K562 (cell line): ENCODE data around the gene TLCD5. TPM values are rescaled to one million over a fixed set of nuclear protein-coding genes. Genes with fewer than 3 reads are reported as not detected.

Source experiments
- ATAC-seq: fragments of 200-7000 bp; cut with Tn5 transposase; 3 replicates; pipeline ENCODE4 v1.9.1; 2020; ENCODE audit warnings: moderate library complexity
- BruUV-seq: library from RNA; stranded (reverse); fragments of 400-500 nt; replicated peaks from 2 replicates; lab custom pipeline; 2021; lab: Mats Ljungman, UMichigan
- CTCF ChIA-PET: fragments of 300-600 bp; formaldehyde crosslinking; extraction: SDS; loops from one replicate; lab custom pipeline; 2021; ENCODE audit warnings: low intra/inter-chr PET ratio; lab: Yijun Ruan, JAX
- POLR2A ChIA-PET: fragments of 300-600, 350-650 bp; sonication (Branson Sonifier 250); formaldehyde crosslinking; extraction: SDS; loops from one replicate; lab custom pipeline; 2021; ENCODE audit warnings: antibody characterized with exemption, inconsistent platforms; lab: Yijun Ruan, JAX
- DNase-seq, 4 experiments: peaks; one replicate each; pipeline versions ENCODE4 v3.0.0 to v3.0.0-alpha.2; 2011 to 2018; ENCODE audit warnings: low spot score in 3 of 4, mixed read lengths in 3 of 4; ENCODE audit errors: extremely low read depth in 1 of 4
- FAIRE-seq: peaks from 2 replicates; lab custom pipeline; 2011; peaks lifted over from hg19 to GRCh38; lab: Jason Lieb, UNC
- H2AFZ ChIP-seq: 2 replicates; pipeline ENCODE4 v1.6.0; 2011; ENCODE audit warnings: low read depth, low read length, control low read depth, inconsistent platforms
- H3K27ac ChIP-seq: fragments of 200-600 bp; 3 replicates; pipeline ENCODE4 v1.8.0; 2011; ENCODE audit warnings: low read depth, mild to moderate bottlenecking, control low read depth, inconsistent platforms, low read length, moderate library complexity, mixed read lengths; ENCODE audit errors: extremely low read depth
- H3K27me3 ChIP-seq, 2 experiments: fragments of 300-600 bp in 1 of 2; 2 replicates in 1 of 2; 3 replicates in 1 of 2; pipeline versions ENCODE4 v1.6.0 to v1.8.0; 2011; ENCODE audit warnings: inconsistent platforms in 2 of 2, low read length in 2 of 2, mild to moderate bottlenecking in 1 of 2, mixed read lengths in 1 of 2, moderate library complexity in 1 of 2; ENCODE audit not compliant: control insufficient read depth in 2 of 2, insufficient read depth in 2 of 2
- H3K36me3 ChIP-seq: fragments of 300-600 bp; 3 replicates; pipeline ENCODE4 v1.8.0; 2011; ENCODE audit warnings: mild to moderate bottlenecking, low read length, inconsistent platforms; ENCODE audit not compliant: control insufficient read depth, insufficient read depth
- H3K4me1 ChIP-seq, 2 experiments: fragments of 200-600 bp in 1 of 2; replicated peaks in 1 of 2; 2 replicates in 1 of 2; 3 replicates in 1 of 2; pipeline versions ENCODE4 v1.5.1 to v1.8.0; 2011; ENCODE audit warnings: inconsistent platforms in 2 of 2, low read length in 2 of 2, mild to moderate bottlenecking in 1 of 2, mixed read lengths in 1 of 2, moderate library complexity in 1 of 2; ENCODE audit not compliant: control insufficient read depth in 2 of 2, insufficient read depth in 2 of 2
- H3K4me2 ChIP-seq: 2 replicates; pipeline ENCODE4 v1.6.1; 2011; ENCODE audit warnings: low read length, control low read depth, inconsistent platforms, mixed read lengths; ENCODE audit not compliant: insufficient read depth
- H3K4me3 ChIP-seq: fragments of 200-600 bp; sonication (generic), shearing (Covaris generic); 2 replicates; pipeline ENCODE4 v1.5.1; 2016; ENCODE audit warnings: control low read depth, inconsistent platforms
- H3K79me2 ChIP-seq: fragments of 200-600 bp; 3 replicates; pipeline ENCODE4 v1.8.0; 2011; ENCODE audit warnings: low read length, inconsistent platforms; ENCODE audit not compliant: control insufficient read depth, insufficient read depth
- H3K9ac ChIP-seq, 2 experiments: 2 replicates each; pipeline versions ENCODE4 v1.6.0 to v1.6.1; 2011; ENCODE audit warnings: low read depth in 2 of 2, low read length in 2 of 2, control low read depth in 1 of 2, inconsistent platforms in 1 of 2, mild to moderate bottlenecking in 1 of 2, mixed read lengths in 1 of 2; ENCODE audit not compliant: insufficient read depth in 1 of 2
- H3K9me1 ChIP-seq: one replicate; pipeline ENCODE4 v1.6.0; 2011; ENCODE audit warnings: inconsistent platforms, mild to moderate bottlenecking, low read length, moderate library complexity; ENCODE audit not compliant: control insufficient read depth, insufficient read depth
- H3K9me3 ChIP-seq: replicated peaks from 2 replicates; pipeline ENCODE4 v1.5.1; 2011; ENCODE audit warnings: low read depth, low read length, inconsistent platforms; ENCODE audit not compliant: control insufficient read depth, insufficient read depth
- H4K20me1 ChIP-seq: replicated peaks from 2 replicates; pipeline ENCODE4 v1.6.1; 2011; ENCODE audit warnings: low read length, inconsistent platforms, mixed read lengths; ENCODE audit not compliant: control insufficient read depth, insufficient read depth
- NFATC3 ChIP-seq: fragments of 450-650 bp; IDR thresholded peaks from 2 replicates; pipeline ENCODE4 v1.6.1; 2017; ENCODE audit warnings: mild to moderate bottlenecking
- NR2F6 ChIP-seq: fragments of 450-650 bp; formaldehyde crosslinking; IDR thresholded peaks from 2 replicates; pipeline ENCODE4 v1.4.0; 2020; ENCODE audit warnings: mild to moderate bottlenecking
- RAD21 ChIP-seq, 2 experiments: fragments of 250-450 bp in 1 of 2; fragments of 450-650 bp in 1 of 2; sonication (Bioruptor Pico) in 1 of 2; formaldehyde crosslinking in 1 of 2; IDR thresholded peaks in 1 of 2; conservative IDR thresholded peaks in 1 of 2; 2 replicates each; pipeline versions ENCODE4 v1.4.0 to v1.8.0; 2020 to 2022; ENCODE audit warnings: mild to moderate bottlenecking in 2 of 2, moderate library complexity in 1 of 2
- RBM22 ChIP-seq: fragments of 200-400 bp; formaldehyde crosslinking; IDR thresholded peaks from 2 replicates; pipeline ENCODE4 v1.6.1; 2018; ENCODE audit warnings: low read length, low read depth; ENCODE audit not compliant: poor library complexity, severe bottlenecking
- REST ChIP-seq, 2 experiments: fragments of 450-650 bp; formaldehyde crosslinking in 1 of 2; IDR thresholded peaks; 2 replicates each; pipeline versions ENCODE4 v1.4.0 to v1.6.1; 2014 to 2020; ENCODE audit warnings: mild to moderate bottlenecking in 2 of 2, borderline replicate concordance in 1 of 2, low read depth in 1 of 2
- SPI1 ChIP-seq: IDR thresholded peaks from 2 replicates; pipeline ENCODE4 v1.6.1; 2011; ENCODE audit warnings: low read depth, low read length, control low read depth, borderline replicate concordance
- ZNF316 ChIP-seq: fragments of 450-650 bp; IDR thresholded peaks from 2 replicates; pipeline ENCODE4 v1.6.1; 2016
- ZNF740 ChIP-seq, 3 experiments: fragments of 200-800 bp in 1 of 3; sonication (Bioruptor generic) in 1 of 3; sonication (generic) in 1 of 3; formaldehyde crosslinking in 1 of 3; IDR thresholded peaks; 2 replicates each; pipeline versions ENCODE4 v1.6.1 to v1.8.0; 2016 to 2022; ENCODE audit warnings: mild to moderate bottlenecking in 2 of 3, missing compliant biosample characterization in 2 of 3, missing genetic modification characterization in 2 of 3, missing genetic modification reagents in 1 of 3
- WGBS: fragments of 100-300 bp; shearing (Covaris generic); methylation state at CpG from one replicate; pipeline ENCODE4 v1.1.6; 2016; ENCODE audit warnings: low coverage, mixed read lengths; ENCODE audit not compliant: insufficient coverage; ENCODE audit errors: missing lambda C conversion rate; 5-methylcytosine and 5-hydroxymethylcytosine counted together
- in situ Hi-C: fragments of 300-500 bp; cut with MboI; formaldehyde crosslinking; loops from 4 replicates; pipeline ENCODE4 v1.15.0; 2018; ENCODE audit warnings: inconsistent platforms, mixed read lengths
- intact Hi-C: fragments of 100-400 bp; cut with micrococcal nuclease; formaldehyde crosslinking; loops from 2 replicates; pipeline ENCODE4 v1.14.2; 2022
- polyA plus RNA-seq, 8 experiments: library from polyadenylated mRNA; depleted of rRNA in 4 of 8; stranded (reverse) in 5 of 8; unstranded in 3 of 8; fragments of >200 nt; fragmentation: Nextera tagmentation in 2 of 8; fragmentation: Illumina TruSeq in 1 of 8; extraction: Ambion mirVana in 2 of 8; extraction: Trizol in 1 of 8; gene quantifications; 2 replicates each; pipeline versions ENCODE4 v1.2.1 to v1.2.3, GENCODE V29; 2011 to 2014; ENCODE audit warnings: inconsistent platforms in 1 of 8, missing spikeins in 1 of 8
- total RNA-seq, 7 experiments: library from RNA; depleted of rRNA in 6 of 7; stranded (reverse); fragments of >200 nt in 6 of 7; fragmentation: Illumina TruSeq in 2 of 7; extraction: Trizol in 2 of 7; gene quantifications; 2 replicates each; pipeline versions ENCODE4 v1.2.1 to v1.2.3, GENCODE V29; 2011 to 2021; ENCODE audit warnings: low replicate concordance in 1 of 7

The TLCD5 gene
- total and polyA plus RNA-seq, 9 of the 15 experiments (the other 6 are each of a cell fraction or from before 2014, with no cell fraction given) = 0.94 to 5.1 (median 1.6) TPM

- Histone ChIP-seq H3K79me2 (peaks cover 36% of the 10 kb centered on the region), H2AFZ (peak overlapping the region; percentile 87), H4K20me1 (peaks cover 11% of the 10 kb centered on the region; the same call in 1 of the 2 replicates), H3K9me1 (no peaks in the 10 kb centered on the region), H3K4me1 (peaks cover 9 to 13% of the 10 kb centered on the region in 2 experiments; a peak in 4 of 5 replicates), H3K4me2 (peak overlapping the region; percentile 98), H3K9ac (peak overlapping the region in 1 of 2 experiments; percentile 85; a peak in 2 of 4 replicates), H3K36me3 (no peaks in the 10 kb centered on the region), H3K4me3 (peak overlapping the region; percentile 72), H3K27me3 (no peaks in the 10 kb centered on the region), H3K9me3 (no peaks in the 10 kb centered on the region), H3K27ac (peak overlapping the region; percentile 84; the same call in 2 of the 3 replicates)
- 10% methylated on average over 8 of the region's 8 CpGs for WGBS
- intact Hi-C loops = loop anchor here (2.0 to 10.0 kb wide), 4 partner anchors 52 to 350 kb away; no protein-coding TSS in a partner anchor
- ChIA-PET POLR2A (interaction anchor here (0.6 to 0.7 kb wide), 3 partner anchors 8 to 153 kb away, joined by 3 read pairs; no protein-coding TSS in a partner anchor), CTCF (interaction anchor here (2.3 kb wide), 1 partner anchor 176 kb away, joined by 7 read pairs; the partner anchor contains the start of gene GRIK4)
- no TSS peak for BruUV-seq
- in situ Hi-C loops = loop anchor here (5.0 kb wide), 1 partner anchor 167 kb away; no protein-coding TSS in a partner anchor
- DNase-seq (peak; percentile 57 to 88 (median 66)), FAIRE-seq (peak; percentile 77), ATAC-seq (no peak)
- TF ChIP-seq NFATC3 (0 out of 2 replicates have a peak, but pooled peaks have one; percentile 62), RAD21 (CRISPR knock-in tag; conservative IDR thresholded peaks at IDR 0.05 in 1 of 2, IDR thresholded peaks at IDR 0.05 in 1 of 2) (peak; percentile 56 to 80), REST (IDR thresholded peaks at IDR 0.05; ENCODE audit: borderline replicate concordance) (peak; percentile 49; the same call in 1 of the 2 replicates), REST (CRISPR knock-in tag; IDR thresholded peaks at IDR 0.05; ENCODE audit: low read depth) (no peak), NR2F6 (CRISPR knock-in tag) (no peak), RBM22 (no peak), SPI1 (peak; percentile 86), ZNF316 (no peak), ZNF740 (CRISPR knock-in tag; IDR thresholded peaks at IDR 0.05) (no peak), ZNF740 (tag; IDR thresholded peaks at IDR 0.05) (no peak)
Observed at GRCh38 chr11:120334894-120335462, 9.9 kb downstream of the TLCD5 start.
